ENCODE data around the gene TFAP2A.

The TFAP2A gene

DNA sequence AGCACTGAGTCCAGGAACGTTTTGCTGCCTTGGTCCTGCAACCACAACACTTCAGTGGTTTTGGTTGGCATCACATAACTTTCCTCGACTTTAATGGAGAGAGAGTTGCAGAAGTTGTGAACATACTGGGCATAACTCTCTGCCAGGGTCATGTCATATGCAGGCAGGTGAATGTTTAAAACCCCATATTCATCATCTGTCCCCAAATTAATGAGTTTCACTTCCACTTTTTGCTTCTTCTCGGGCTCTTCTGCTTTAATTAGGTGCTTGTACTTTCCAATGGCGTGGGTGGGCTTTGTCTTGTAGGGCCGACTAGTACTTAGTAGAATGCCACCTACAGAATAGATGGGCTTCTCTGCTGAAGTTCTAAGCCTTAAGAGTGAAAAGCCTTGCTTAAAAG lies 45.2 kb upstream of the TFAP2A start:
- Histone ChIP-seq H3K4me1 (ENCODE audit: control insufficient read depth, insufficient read depth, low read length) (no peaks in the 10 kb centered on the region; the same call in 1 of the 2 replicates), H3K4me3 (ENCODE audit: low read depth, low read length) (no peak overlapping the region), H3K27ac (ENCODE audit: extremely low read depth, low read depth, low read length) (no peak overlapping the region), H3K36me3 (ENCODE audit: control insufficient read depth in 2 of 2, insufficient read depth in 1 of 2, low read length in 2 of 2) (no peaks in the 10 kb centered on the region), H3K9me3 (ENCODE audit: control insufficient read depth, insufficient read depth, low read depth, low read length) (no peaks in the 10 kb centered on the region)
- TF ChIP-seq, protein P1, sequence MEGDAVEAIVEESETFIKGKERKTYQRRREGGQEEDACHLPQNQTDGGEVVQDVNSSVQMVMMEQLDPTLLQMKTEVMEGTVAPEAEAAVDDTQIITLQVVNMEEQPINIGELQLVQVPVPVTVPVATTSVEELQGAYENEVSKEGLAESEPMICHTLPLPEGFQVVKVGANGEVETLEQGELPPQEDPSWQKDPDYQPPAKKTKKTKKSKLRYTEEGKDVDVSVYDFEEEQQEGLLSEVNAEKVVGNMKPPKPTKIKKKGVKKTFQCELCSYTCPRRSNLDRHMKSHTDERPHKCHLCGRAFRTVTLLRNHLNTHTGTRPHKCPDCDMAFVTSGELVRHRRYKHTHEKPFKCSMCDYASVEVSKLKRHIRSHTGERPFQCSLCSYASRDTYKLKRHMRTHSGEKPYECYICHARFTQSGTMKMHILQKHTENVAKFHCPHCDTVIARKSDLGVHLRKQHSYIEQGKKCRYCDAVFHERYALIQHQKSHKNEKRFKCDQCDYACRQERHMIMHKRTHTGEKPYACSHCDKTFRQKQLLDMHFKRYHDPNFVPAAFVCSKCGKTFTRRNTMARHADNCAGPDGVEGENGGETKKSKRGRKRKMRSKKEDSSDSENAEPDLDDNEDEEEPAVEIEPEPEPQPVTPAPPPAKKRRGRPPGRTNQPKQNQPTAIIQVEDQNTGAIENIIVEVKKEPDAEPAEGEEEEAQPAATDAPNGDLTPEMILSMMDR (tag by site-specific recombination; IDR thresholded peaks at IDR 0.05): no peak
- no peak for TF ChIP-seq SALL2 (tag by site-specific recombination; IDR thresholded peaks at IDR 0.05; ENCODE audit: borderline replicate concordance)
- TF ChIP-seq ZNF560 (tag by site-specific recombination; IDR thresholded peaks at IDR 0.05; ENCODE audit: borderline replicate concordance): no peak
- TF ChIP-seq ZNF791 (tag by site-specific recombination; IDR thresholded peaks at IDR 0.05): no peak
- no peak for TF ChIP-seq FEZF1 (tag by site-specific recombination; IDR thresholded peaks at IDR 0.05)
- TF ChIP-seq ZFP69B (tag by site-specific recombination; IDR thresholded peaks at IDR 0.05): no peak
- no peak for TF ChIP-seq ZNF169 (tag by site-specific recombination; IDR thresholded peaks at IDR 0.05)
- TF ChIP-seq ZNF596 (tag by site-specific recombination; IDR thresholded peaks at IDR 0.05): no peak
- TF ChIP-seq ZNF354C (tag by site-specific recombination; IDR thresholded peaks at IDR 0.05; ENCODE audit: borderline replicate concordance, low read depth): no peak
- no peak for TF ChIP-seq ZNF555 (tag by site-specific recombination; conservative IDR thresholded peaks at IDR 0.05)
- ChIA-PET CTCF (interaction anchor here (1.3 kb wide), 1 partner anchor 18 kb away, joined by 5 read pairs; no protein-coding TSS in a partner anchor), POLR2A (no interaction called here)

DNA sequence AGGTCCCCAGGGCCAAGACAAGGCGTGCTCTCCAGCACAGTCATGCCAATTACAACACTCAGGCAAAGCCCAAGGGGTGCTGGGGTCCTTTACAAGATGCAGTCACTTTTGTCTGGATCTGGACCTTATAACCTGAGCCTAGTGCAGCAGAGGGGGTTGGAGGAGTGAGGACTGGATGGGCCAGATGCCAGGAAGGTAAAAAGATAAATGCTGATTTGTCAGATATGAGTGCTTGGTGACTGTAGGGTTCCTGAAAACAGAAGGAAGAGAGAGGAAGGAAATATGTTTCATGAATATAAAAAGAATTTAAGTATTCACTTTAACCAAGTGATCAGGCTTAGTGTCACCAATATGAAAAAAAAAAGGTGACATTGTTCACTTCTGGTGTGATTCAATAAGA lies 43.4 kb upstream of the TFAP2A start:
- H3K4me3 ChIP-seq (ENCODE audit: low read depth, low read length): no peak overlapping the region
- ChIA-PET POLR2A (interaction anchor here (0.5 kb wide), 1 partner anchor 51 kb away, joined by 7 read pairs; no protein-coding TSS in a partner anchor), CTCF (interaction anchor here (0.6 kb wide), 1 partner anchor 496 kb away, joined by 3 read pairs; no protein-coding TSS in a partner anchor)
- H3K9me3 ChIP-seq (ENCODE audit: control insufficient read depth, insufficient read depth, low read depth, low read length): no peaks in the 10 kb centered on the region
- no peaks in the 10 kb centered on the region for H3K36me3 ChIP-seq (ENCODE audit: control insufficient read depth in 2 of 2, insufficient read depth in 1 of 2, low read length in 2 of 2)
- TF ChIP-seq ZNF350 (tag by site-specific recombination; IDR thresholded peaks at IDR 0.05) (no peak), ZNF335 (tag by site-specific recombination; conservative IDR thresholded peaks at IDR 0.05) (peak; percentile 59; the same call in 1 of the 2 replicates)
- H3K27ac ChIP-seq (ENCODE audit: extremely low read depth, low read depth, low read length): no peak overlapping the region
- H3K4me1 ChIP-seq (ENCODE audit: control insufficient read depth, insufficient read depth, low read length): no peaks in the 10 kb centered on the region; the same call in 1 of the 2 replicates

DNA sequence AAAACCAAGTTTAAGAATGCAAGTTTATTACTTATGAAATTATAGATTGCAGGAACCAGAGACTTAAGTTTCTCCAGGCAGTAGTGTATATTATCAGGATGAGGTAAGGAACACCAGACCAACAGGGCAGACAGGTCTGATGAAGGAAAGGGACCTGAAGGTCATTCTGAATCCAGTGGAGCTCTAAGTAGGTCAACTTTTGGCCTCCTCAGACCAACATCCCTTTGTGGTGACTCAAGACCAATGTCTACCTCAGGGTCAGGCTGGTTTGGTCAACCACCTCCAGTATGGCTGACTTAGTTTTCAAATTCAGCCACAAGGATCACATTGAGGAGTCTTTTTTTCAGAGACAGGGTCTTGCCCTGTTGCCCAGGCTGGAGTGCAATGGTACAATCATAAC lies 38.7 kb upstream of the TFAP2A start:
- H3K36me3 ChIP-seq (ENCODE audit: control insufficient read depth in 2 of 2, insufficient read depth in 1 of 2, low read length in 2 of 2): no peaks in the 10 kb centered on the region
- no peak overlapping the region for H3K4me3 ChIP-seq (ENCODE audit: low read depth, low read length)
- ChIA-PET CTCF (interaction anchor here (0.5 to 4.0 kb wide), 2 partner anchors 12 to 480 kb away, joined by 3 to 20 read pairs; no protein-coding TSS in a partner anchor), POLR2A (no interaction called here)
- no peaks in the 10 kb centered on the region; the same call in 1 of the 2 replicates for H3K4me1 ChIP-seq (ENCODE audit: control insufficient read depth, insufficient read depth, low read length)
- no peaks in the 10 kb centered on the region for H3K9me3 ChIP-seq (ENCODE audit: control insufficient read depth, insufficient read depth, low read depth, low read length)
- no peak overlapping the region for H3K27ac ChIP-seq (ENCODE audit: extremely low read depth, low read depth, low read length)
- TF ChIP-seq, protein P2, sequence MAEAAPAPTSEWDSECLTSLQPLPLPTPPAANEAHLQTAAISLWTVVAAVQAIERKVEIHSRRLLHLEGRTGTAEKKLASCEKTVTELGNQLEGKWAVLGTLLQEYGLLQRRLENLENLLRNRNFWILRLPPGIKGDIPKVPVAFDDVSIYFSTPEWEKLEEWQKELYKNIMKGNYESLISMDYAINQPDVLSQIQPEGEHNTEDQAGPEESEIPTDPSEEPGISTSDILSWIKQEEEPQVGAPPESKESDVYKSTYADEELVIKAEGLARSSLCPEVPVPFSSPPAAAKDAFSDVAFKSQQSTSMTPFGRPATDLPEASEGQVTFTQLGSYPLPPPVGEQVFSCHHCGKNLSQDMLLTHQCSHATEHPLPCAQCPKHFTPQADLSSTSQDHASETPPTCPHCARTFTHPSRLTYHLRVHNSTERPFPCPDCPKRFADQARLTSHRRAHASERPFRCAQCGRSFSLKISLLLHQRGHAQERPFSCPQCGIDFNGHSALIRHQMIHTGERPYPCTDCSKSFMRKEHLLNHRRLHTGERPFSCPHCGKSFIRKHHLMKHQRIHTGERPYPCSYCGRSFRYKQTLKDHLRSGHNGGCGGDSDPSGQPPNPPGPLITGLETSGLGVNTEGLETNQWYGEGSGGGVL (tag by site-specific recombination; IDR thresholded peaks at IDR 0.05): no peak
- TF ChIP-seq ZNF324 (tag by site-specific recombination; IDR thresholded peaks at IDR 0.05) (no peak), ZNF394 (tag by site-specific recombination; IDR thresholded peaks at IDR 0.05; ENCODE audit: borderline replicate concordance) (no peak), SCRT2 (tag by site-specific recombination; IDR thresholded peaks at IDR 0.05) (no peak), ZSCAN16 (tag by site-specific recombination; IDR thresholded peaks at IDR 0.05) (no peak), ZNF785 (tag by site-specific recombination; IDR thresholded peaks at IDR 0.05) (no peak), ZNF266 (tag by site-specific recombination; IDR thresholded peaks at IDR 0.05; ENCODE audit: low read depth) (no peak)
- TF ChIP-seq, protein P3, sequence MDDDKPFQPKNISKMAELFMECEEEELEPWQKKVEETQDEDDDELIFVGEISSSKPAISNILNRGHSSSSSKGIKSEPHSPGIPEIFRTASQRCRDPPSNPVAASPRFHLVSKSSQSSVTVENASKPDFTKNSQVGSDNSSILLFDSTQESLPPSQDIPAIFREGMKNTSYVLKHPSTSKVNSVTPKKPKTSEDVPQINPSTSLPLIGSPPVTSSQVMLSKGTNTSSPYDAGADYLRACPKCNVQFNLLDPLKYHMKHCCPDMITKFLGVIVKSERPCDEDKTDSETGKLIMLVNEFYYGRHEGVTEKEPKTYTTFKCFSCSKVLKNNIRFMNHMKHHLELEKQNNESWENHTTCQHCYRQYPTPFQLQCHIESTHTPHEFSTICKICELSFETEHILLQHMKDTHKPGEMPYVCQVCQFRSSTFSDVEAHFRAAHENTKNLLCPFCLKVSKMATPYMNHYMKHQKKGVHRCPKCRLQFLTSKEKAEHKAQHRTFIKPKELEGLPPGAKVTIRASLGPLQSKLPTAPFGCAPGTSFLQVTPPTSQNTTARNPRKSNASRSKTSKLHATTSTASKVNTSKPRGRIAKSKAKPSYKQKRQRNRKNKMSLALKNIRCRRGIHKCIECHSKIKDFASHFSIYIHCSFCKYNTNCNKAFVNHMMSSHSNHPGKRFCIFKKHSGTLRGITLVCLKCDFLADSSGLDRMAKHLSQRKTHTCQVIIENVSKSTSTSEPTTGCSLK (tag by site-specific recombination; IDR thresholded peaks at IDR 0.05): no peak
- TF ChIP-seq, protein P4, sequence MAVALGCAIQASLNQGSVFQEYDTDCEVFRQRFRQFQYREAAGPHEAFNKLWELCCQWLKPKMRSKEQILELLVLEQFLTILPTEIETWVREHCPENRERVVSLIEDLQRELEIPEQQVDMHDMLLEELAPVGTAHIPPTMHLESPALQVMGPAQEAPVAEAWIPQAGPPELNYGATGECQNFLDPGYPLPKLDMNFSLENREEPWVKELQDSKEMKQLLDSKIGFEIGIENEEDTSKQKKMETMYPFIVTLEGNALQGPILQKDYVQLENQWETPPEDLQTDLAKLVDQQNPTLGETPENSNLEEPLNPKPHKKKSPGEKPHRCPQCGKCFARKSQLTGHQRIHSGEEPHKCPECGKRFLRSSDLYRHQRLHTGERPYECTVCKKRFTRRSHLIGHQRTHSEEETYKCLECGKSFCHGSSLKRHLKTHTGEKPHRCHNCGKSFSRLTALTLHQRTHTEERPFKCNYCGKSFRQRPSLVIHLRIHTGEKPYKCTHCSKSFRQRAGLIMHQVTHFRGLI (tag by site-specific recombination; IDR thresholded peaks at IDR 0.05): no peak
- TF ChIP-seq, protein P5, sequence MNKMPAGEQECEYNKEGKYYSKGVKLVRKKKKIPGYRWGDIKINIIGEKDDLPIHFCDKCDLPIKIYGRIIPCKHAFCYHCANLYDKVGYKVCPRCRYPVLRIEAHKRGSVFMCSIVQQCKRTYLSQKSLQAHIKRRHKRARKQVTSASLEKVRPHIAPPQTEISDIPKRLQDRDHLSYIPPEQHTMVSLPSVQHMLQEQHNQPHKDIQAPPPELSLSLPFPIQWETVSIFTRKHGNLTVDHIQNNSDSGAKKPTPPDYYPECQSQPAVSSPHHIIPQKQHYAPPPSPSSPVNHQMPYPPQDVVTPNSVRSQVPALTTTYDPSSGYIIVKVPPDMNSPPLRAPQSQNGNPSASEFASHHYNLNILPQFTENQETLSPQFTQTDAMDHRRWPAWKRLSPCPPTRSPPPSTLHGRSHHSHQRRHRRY (tag by site-specific recombination; IDR thresholded peaks at IDR 0.05): no peak

Data from HEK293 (cell line).